NCI-H146 treated with DMSO at 0.1 percent for 48 hours (cell line): Measurements from ENCODE around the gene OPCML.

Experiments
- DNase-seq: peaks from one replicate; lab custom pipeline; 2025; ENCODE audit not compliant: unreplicated experiment; lab: John Stamatoyannopoulos, UW

Gene OPCML

DNA sequence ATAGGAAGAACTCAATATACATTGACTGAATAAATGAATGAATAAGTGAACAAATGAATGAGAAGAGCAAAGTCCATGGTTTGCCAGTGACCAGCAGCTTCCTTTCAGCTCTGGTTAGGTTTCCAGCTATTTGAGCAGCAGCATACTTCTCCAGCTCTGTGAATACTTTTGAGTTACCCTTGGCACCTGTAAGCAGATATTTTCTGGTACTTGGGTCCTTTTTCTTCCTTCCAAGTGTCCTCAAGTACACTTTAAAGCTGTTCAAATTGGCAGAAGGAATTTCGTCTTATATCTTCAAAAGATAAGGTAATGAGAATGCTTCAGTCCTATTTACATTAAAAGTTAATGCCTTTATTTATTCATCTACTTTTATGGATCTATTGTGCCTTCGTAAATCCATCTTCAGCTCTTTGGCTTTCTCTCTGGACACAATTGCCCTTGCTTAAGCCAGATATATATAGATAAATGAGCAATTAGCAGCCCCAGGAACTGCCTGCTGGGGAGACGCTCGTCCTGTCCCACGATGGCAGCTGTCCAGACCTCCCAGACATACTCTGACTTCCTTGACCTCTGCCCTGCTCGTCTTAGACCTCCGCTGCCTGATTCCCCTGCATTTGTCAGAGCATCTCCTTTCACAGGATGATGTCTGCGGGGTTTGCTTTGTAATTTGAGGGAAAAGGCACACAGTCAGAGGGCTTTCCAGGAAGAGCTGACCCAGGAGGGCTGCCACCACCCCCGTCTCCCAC lies 926.3 kb downstream of the OPCML start:
- DNase-seq: no peak

DNA sequence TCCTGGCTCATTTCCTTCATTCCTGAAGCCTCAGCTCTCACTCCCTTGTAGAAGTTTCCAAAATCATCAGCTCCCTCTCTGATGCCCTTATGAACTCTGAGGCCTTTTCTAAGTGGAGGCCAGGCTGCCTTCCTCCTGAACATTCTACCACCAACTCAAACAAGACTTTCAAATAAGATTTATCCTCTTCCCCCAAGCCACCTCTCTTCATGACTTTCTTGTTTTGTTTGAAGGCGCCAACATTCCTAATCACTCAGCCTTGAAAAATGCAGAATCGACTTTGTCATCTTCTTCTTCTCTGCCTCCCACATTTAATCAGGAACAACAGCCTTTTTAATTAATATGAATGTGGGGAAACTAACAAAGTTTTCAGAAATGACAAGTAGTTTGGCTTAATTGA lies 927.9 kb downstream of the OPCML start:
- DNase-seq: no peak

DNA sequence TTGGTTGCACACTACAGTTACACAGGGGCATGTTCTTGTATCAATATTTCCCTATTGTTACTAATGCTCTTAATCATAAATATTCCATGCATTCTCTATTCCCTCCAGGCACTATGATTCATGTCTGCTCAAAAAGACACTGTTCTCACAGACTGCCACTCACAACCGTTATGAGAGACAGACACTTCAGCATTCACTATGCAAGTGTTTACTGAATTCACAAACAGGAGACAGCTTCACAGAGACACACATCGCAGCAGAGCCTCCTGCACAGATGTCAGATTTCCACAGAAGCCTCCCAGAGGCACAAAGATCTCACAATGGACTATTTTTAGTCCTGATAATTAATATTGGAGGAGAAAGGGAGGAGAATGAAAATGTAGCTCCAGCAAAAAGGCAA lies 930.4 kb downstream of the OPCML start:
- no peak for DNase-seq

DNA sequence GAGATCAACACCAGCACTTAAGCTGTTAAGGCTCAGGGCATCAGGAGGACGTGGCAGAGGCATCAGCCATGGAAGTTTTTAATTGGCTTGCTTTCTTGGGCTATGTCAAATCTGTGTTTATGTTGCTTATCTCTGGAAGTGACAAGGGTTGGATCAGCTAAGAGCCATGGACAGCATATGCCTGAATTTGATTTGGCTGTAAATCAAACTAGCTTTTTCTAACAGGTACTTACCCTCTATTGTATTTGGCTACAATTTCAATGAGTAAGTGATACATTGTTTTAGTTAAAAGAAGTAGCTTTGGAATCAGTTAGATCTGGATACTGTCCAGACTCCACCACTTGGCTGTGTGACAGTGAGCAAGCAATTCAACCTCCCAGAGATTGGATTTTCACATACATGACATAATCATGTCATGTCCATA lies 936.6 kb downstream of the OPCML start:
- no peak for DNase-seq

DNA sequence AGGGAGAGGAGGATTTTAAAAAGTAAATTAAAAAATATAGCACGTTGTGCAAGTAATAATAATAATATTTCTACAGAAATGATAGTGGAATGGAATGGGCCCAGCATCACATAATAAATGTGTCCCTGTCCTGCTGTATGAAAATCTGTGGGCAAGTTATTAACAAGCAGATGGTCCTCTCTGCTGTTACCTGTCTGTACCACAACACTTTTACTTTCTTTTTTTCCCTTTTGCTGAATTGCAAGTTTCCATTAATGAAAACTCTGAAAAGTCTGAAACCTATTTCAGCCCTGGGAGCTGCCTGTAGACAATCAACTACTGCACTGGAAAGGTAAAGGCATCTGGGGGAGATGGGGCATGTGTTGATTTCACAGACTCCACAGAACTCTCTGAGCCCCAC lies 937.1 kb downstream of the OPCML start:
- DNase-seq: no peak

DNA sequence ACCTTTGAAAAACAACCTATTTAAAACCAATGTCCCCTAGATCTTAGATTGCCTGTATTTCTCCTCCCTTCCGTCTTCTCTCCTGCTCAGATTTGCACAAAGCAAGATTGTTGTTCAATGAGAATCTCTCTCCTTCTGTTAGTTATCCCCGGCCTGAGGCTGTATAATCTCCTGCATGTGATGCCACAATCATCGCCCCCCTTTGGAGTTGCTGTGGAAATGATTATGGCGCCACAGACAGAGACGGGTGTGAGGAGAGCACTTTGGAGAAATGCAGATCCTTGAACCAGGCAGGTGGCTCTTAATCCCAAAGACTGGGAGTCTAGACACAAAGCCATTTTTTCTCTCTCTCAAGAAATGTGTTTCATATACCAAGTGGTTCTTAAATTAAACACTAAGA lies 941.3 kb downstream of the OPCML start:
- DNase-seq: no peak

DNA sequence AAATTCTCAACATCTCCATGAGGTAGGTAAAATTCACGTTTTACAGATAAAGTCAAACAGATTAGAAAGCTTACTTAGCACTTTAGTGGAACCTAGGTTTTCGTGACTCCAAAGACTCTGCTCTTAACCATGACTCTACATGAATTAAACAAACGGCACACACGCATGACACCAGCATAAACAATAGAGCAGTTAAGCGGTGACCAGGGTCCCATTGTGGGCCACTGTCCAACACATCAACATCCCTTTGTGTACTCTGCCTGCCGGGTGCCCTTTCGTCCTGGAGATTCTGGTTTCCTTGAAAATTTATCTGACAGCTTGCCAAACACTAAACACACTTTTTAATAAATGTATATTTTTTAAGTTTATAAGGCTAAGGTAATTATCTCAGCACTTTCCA lies 941.7 kb downstream of the OPCML start:
- peak; percentile 4 for DNase-seq

DNA sequence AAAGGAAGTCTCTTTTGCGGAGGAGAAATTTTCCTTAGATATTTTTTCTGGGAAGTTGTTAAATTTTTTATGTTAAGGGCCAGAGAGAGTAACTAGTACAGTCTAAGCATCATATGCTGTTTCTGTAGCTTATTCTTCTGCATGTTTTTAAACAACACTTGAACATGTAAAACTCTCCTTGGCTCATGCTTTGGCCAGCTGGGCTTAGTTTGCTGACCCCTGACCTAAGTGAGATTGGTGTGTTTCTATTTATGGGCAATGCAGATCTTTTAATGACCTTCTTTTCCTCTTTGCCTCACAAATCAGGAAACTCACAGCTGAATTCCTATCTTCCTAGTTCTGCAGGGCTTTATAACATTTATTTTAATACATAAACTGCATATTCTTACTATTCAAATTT lies 942.5 kb downstream of the OPCML start:
- no peak for DNase-seq

DNA sequence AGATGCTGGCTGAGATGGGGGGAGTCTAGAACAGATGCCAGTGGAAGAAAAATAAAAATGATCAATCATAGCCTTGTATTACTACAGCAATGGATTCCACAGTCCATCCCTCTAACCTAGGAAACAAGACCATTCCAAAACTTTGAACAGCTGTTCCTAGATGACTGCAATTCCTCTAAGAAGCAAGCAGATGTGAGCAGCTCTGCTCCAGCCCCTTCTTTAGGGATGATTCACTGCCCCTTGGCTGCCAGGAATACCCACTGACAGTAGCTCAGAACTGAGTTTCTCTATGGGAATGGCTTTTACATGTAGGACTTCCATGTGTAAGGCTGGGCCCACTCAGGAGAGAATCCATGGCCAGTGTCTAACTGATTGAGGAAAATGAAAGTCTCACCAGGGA lies 943.9 kb downstream of the OPCML start:
- no peak for DNase-seq

DNA sequence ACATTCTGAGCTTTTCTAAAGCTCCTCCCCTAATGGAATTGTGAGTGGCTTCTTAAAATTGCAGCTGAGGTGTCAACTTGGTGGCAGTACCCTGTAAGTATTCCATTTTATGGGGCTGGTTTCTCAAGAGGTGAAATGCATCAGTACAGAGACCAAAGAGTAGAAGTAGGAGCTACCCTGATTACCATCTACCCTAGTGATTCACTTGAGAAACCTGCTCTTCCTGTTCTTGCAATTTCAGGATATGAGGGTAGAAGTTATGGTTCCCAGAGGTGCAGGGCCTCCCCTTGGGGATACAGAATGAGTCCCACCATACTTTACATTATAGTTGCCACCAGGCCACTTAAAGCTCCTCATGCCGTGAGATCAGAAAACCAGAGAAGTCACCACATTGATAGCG lies 944.6 kb downstream of the OPCML start:
- DNase-seq: no peak

DNA sequence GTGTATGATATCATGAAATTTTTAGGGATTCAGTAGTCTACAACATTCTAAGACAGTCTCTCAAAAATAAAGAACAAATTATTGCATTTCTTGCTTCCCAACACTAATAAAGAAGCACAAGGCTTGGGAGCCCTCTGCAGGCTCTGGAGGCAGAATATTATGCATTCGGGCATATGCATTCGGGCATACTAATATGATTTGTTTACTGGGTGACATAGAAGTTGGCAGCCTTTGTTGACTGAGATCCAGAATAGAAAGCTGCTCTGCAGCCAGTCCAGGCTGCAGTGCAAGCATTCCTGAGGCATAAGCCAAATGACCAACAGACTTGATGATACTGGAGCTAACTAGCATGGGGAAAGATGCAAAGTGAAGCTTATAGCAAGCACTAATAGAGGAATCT lies 945.5 kb downstream of the OPCML start:
- no peak for DNase-seq

DNA sequence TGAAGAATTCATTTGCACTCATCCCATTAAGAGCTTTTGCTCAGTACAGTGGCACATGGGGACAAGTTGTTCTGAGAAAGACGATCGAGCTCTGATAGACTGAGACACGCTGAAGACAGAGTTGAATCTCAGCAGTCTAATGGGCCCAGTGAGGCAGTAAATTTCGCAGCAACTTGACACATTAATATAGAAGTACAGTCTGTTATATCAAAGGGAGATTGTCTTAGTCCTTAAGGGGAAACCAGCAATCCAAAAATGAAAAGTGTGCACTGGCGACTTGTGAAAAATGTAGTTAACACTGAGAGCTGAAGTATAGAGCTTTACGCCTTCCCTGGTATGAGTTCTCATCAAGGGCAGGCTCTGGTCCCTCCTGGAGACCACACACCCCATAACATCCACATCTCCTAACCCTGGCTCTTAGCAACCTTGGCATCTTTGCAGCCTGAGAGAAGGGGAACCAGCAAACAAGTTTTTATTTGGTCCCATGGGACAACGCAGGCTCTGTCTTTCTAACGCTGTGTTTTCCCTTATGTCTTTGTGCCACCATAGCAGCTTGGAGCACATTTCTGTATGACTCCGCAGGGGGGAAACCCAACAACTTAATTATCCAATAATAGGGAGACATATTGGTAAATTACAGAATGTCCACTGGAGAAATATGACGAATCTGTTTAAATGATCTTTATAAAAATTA lies 952.5 kb downstream of the OPCML start:
- no peak for DNase-seq

DNA sequence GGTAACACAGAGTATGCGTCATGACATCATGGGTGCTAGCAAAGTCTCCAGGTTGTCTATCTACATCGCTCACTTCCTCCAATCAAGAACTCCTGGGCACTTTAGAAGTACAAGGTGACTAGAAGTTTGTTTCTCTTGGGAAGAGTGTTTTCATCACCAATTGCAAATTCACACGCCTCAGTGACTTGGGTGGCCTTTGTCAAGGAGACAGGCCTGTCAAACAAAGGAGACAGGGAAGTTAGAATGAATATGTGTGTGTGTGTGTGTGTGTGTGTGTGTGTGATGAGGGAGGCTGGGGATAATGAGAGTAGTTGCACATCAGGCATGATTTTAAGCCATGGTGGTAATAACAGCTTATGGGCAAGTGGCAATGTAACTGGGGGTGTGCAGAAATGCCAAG lies 953.2 kb downstream of the OPCML start:
- no peak for DNase-seq

DNA sequence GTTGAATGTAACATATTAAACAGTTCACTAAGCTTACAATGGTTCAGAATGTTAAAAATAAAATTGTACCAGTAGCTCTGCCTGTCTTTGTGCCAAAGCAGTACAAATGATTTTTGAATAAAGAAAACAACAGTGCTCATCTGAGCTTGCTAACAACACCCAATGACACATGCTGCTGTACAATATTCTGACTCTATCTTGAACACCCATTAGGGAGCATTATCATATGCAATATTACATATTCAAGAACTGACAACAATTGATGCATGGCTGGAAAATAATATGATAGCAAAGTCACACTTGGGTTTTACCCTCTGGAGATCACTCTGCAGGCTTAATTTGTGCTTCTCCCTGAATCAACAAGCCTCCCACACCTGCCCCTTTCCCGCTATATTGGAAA lies 953.7 kb downstream of the OPCML start:
- DNase-seq: no peak

DNA sequence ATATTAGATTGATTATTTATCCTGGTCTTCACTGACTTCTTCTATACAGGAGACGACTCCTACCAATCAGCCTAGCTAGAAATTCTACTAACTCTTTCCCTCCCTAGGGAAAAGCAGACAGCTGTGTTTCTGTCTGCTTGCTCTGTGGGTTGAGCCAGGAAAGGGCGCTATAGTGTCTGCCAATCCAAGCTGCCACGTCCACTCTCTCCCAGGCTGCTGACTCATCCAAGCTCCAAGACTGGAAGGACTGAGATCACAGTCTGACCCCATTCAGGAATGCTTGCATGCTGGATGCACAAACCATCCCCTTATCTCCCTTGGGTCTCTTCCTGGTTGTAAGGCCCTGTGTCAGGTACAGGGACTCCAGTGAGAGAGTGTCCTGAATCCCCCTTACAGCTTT lies 955.6 kb downstream of the OPCML start:
- no peak for DNase-seq

DNA sequence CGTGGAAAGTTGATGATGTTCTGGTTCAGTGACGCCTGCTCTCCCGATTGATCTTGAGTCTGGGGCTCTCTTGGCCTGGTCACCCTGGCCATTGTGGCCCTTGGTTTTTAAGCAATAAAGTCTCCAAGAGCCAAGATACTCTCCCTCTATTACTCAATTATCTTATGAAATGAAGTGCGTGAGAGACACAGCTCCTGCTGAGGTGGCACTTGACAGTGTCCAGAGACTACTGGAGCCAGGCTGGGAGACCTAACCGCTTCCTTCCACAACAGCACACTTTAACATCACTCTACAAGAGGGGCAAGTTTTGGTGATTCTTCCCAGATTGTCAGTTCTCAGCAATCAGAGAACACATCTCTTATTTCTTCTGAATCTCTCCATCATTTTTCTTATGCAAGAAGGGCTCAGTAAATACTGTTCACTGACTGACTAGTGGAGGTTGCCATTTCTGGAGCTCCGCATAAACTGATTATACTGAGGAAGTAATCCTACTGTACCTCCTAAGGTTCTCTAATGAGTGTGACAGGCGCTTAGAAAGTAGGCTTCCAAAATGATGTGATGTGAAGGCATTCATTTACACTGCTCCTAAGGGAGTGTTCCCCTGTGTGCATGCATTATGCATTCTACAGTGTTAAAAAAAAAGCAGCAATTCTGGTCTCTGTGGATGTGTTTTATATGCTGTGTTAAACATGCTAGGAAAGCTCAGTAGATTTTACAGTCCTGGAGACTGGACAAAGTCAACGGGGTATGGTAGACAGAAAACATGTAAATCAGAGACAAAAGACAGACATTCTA lies 968.0 kb downstream of the OPCML start:
- no peak for DNase-seq

DNA sequence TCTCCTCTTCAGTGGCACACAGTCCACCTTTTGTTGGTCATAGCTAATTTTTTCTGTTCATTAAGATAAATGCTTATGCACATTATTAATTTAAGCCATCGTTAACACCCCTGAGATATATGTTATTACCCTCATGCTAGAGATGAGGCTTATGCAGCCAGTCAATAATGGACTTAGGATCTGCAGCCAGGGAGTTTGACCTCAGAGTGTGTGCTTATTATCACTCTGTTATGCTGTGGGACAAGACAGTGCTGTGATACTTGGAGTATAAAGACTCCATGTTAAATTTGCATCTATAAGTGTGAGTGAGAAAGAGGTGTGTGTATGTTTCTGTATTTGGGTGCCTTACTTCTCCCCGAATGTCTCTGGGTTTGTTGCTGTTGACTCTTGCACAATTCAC lies 969.3 kb downstream of the OPCML start:
- no peak for DNase-seq

DNA sequence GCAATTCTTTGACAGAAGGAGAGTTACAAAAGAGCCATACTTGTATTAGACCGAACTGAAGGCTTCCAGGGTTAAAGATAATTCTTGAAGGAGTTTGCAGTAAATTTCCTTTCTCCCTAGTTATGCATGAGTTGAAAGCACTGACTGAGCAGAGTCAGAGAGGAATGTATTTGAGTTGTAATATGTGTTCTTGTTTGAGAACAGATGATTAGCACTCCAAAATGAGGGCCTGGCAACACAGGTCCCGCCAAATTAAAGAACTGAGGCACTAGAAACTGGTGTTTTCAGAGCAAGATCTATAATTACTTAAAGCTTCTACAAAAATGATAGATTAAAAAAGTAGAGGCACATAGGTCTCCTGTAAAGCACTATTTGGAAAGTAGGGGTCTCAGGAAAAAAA lies 970.4 kb downstream of the OPCML start:
- no peak for DNase-seq

DNA sequence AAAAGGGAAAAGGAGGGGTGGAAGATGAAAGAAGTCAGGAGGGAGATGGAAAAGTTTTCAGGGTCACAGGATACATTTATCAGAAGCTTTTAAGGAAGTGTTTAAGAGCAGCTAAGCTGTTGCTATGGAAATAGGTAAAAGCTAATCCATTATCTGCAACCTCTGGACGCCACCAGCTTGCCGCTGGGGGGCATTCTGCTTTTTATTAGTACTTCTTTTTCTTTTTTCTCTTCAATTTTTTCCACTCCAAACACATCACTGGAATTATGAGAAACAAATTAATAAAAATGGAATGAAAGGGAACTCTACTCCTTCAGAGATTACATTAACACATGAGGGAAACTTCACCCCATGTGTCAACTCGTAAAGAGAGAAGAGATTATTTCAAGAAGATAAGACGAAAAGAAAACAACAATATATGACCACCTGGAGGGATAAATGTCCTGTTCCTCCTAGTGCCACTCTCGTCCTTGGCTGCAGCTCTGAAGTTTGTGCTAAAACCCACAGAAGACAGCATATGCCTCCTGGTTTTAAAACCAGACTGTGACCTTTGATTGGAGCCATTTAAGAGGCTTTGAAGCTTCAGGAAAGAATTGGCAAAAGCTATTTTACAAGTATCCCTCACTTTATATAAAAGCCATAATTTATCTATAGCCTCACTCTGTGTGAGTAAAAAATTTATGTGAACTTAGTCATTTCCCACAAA lies 972.8 kb downstream of the OPCML start:
- no peak for DNase-seq

DNA sequence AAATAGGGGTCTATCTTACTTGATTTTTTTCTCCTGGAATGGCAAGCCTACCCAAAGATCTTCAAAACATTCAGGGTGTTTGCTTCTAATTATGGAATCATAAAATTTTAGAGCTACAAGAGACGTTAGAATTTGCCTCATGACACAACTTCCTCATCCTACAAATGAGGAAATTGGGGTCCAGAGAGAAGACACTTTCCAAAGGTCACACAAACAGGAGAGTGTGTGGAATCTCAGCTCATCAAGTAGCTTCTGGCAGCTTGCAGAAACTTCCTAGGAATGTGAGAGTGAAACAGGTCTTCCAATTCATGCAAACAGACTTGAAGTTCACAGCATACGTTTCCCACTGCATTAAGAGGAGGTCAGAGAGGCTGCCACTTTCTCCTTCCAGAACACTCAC lies 976.0 kb downstream of the OPCML start:
- no peak for DNase-seq

DNA sequence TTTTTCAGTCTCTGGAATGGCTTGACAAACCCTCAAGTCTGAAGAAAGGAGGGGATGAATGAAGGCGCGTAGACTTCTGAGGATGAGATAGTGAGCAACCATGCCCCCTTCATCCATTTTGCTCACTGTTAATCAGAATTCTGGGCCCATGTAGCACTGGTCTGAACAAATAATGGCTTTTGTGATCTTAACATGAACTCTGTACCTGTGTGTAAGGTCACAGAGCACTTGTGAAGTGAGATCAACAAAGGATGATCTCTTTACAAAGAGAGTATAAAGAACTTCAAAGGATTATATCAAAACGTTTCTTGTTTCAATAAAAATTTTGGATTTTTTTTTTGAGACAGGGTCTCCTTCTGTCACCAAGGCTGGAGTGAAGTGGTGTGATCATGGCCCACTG lies 976.7 kb downstream of the OPCML start:
- no peak for DNase-seq
